Measurements from ENCODE around the gene NRXN2.

- TF ChIP-seq CTCF (IDR thresholded peaks at IDR 0.05) (no peak), MXI1 (IDR thresholded peaks at IDR 0.05; ENCODE audit: low read depth, low read length) (no peak), RAD21 (IDR thresholded peaks at IDR 0.05; ENCODE audit: low read length) (no peak), EP300 (IDR thresholded peaks at IDR 0.05; ENCODE audit: borderline replicate concordance in 1 of 2, low read depth in 1 of 2, low read length in 1 of 2) (no peak), EZH2phosphoT487 (IDR thresholded peaks at IDR 0.05; ENCODE audit: borderline replicate concordance, low read depth) (no peak)
These were observed 59.3 kb downstream of the NRXN2 start for GRCh38 chr11:64663656-64664055.
